Measurements from ENCODE around the gene CDIPT. TPM values are rescaled to one million over a fixed set of nuclear protein-coding genes. Genes with fewer than 3 reads are reported as not detected.
A peak's percentile ranks its signal among the peaks of the same experiment; 100 is the strongest.

The CDIPT gene
- total and polyA plus RNA-seq, 7 donors, result 24.7 to 54.3 (median 34.0) TPM

- H3K4me1 ChIP-seq, result peaks cover 10% of the 10 kb centered on the region
- DNase-seq, result no peak
- TF ChIP-seq CTCF (IDR thresholded peaks at IDR 0.05), result no peak
- H3K36me3 ChIP-seq (ENCODE audit: insufficient read depth in 1 of 2, low read depth in 1 of 2), result peaks cover 0 to 30% of the 10 kb centered on the region in 2 donors
- ATAC-seq, result no peak
- peak overlapping the region; percentile 95 for H3K4me3 ChIP-seq
- intact Hi-C loops (cut with DNase I), result loop anchor here (5.0 kb wide), 3 partner anchors 46 to 144 kb away; partner anchors contain the start of genes PAGR1 (in 1 of the 2) and TAOK2 (in 1 of the 2)
- WGBS, 3 donors, result 11 to 31% (median 31%) methylated on average over 11 to 16 of the region's 16 CpGs
- no peaks in the 10 kb centered on the region for H3K27me3 ChIP-seq (ENCODE audit: insufficient read depth in 3 of 3, low read length in 2 of 3)
- H3K27ac ChIP-seq, result peak overlapping the region; percentile 85
- H3K9me3 ChIP-seq, result no peaks in the 10 kb centered on the region
These were observed 601 bp upstream of the CDIPT start for GRCh38 chr16:29863669-29863984.

- WGBS, 3 donors, result 1% methylated on average over 27 of the region's 27 CpGs
- Histone ChIP-seq H3K9me3 (no peaks in the 10 kb centered on the region), H3K36me3 (ENCODE audit: insufficient read depth in 1 of 2, low read depth in 1 of 2) (peaks cover 0 to 34% of the 10 kb centered on the region in 2 donors), H3K4me3 (peak overlapping the region; percentile 95), H3K27ac (peak overlapping the region; percentile 85), H3K27me3 (ENCODE audit: insufficient read depth in 3 of 3, low read length in 2 of 3) (no peaks in the 10 kb centered on the region), H3K4me1 (peaks cover 10% of the 10 kb centered on the region)
- no peak for DNase-seq
- intact Hi-C loops (cut with DNase I), result loop anchor here (5.0 kb wide), 3 partner anchors 45 to 145 kb away; partner anchors contain the start of genes PAGR1 (in 1 of the 2) and TAOK2 (in 1 of the 2)
- peak; percentile 1 to 12 (median 3) for ATAC-seq
- TF ChIP-seq CTCF (IDR thresholded peaks at IDR 0.05), result no peak
These were observed 593 bp downstream of the CDIPT start for GRCh38 chr16:29862383-29862883.

GRCh38 chr16:29860218-29860617, 2.8 kb downstream of the CDIPT start:
- peaks cover 10% of the 10 kb centered on the region for H3K4me1 ChIP-seq
- ATAC-seq, result no peak
- no peaks in the 10 kb centered on the region for H3K27me3 ChIP-seq (ENCODE audit: insufficient read depth in 3 of 3, low read length in 2 of 3)
- no peak for DNase-seq
- WGBS, 3 donors, result 88 to 90% (median 88%) methylated on average over 9 of the region's 9 CpGs
- H3K4me3 ChIP-seq, result no peak overlapping the region
- no peaks in the 10 kb centered on the region for H3K9me3 ChIP-seq
- H3K36me3 ChIP-seq (ENCODE audit: insufficient read depth in 1 of 2, low read depth in 1 of 2), result peaks cover 0 to 34% of the 10 kb centered on the region in 2 donors
- intact Hi-C loops (cut with DNase I), result loop anchor here (5.0 kb wide), 3 partner anchors 43 to 147 kb away; partner anchors contain the start of genes PAGR1 (in 1 of the 2) and TAOK2 (in 1 of the 2)
- no peak for TF ChIP-seq CTCF (IDR thresholded peaks at IDR 0.05)
- no peak overlapping the region for H3K27ac ChIP-seq

GRCh38 chr16:29858974-29859373, 4.1 kb downstream of the CDIPT start:
- intact Hi-C loops (cut with DNase I), result no loop called here
- peaks cover 0 to 34% of the 10 kb centered on the region in 2 donors for H3K36me3 ChIP-seq (ENCODE audit: insufficient read depth in 1 of 2, low read depth in 1 of 2)
- H3K4me1 ChIP-seq, result peaks cover 10% of the 10 kb centered on the region
- ATAC-seq (no peak), DNase-seq (no peak)
- no peak overlapping the region for H3K27ac ChIP-seq
- no peaks in the 10 kb centered on the region for H3K27me3 ChIP-seq (ENCODE audit: insufficient read depth in 3 of 3, low read length in 2 of 3)
- TF ChIP-seq CTCF (IDR thresholded peaks at IDR 0.05), result no peak
- no peaks in the 10 kb centered on the region for H3K9me3 ChIP-seq
- 91 to 95% (median 92%) methylated on average over 18 to 19 of the region's 19 CpGs for WGBS, 3 donors
- no peak overlapping the region for H3K4me3 ChIP-seq

Data from psoas muscle (tissue), 8 donors.